VCaP (cell line): ENCODE results near the gene EIF2S3.

Experiments
- H3K27ac ChIP-seq: fragments of 450-650 bp; 2 replicates; pipeline ENCODE4 v1.5.1; 2017
- CTCF ChIP-seq: fragments of 450-650 bp; conservative IDR thresholded peaks from 2 replicates; pipeline ENCODE4 v1.5.1; 2017; ENCODE audit warnings: mild to moderate bottlenecking, moderate library complexity

Gene EIF2S3

DNA sequence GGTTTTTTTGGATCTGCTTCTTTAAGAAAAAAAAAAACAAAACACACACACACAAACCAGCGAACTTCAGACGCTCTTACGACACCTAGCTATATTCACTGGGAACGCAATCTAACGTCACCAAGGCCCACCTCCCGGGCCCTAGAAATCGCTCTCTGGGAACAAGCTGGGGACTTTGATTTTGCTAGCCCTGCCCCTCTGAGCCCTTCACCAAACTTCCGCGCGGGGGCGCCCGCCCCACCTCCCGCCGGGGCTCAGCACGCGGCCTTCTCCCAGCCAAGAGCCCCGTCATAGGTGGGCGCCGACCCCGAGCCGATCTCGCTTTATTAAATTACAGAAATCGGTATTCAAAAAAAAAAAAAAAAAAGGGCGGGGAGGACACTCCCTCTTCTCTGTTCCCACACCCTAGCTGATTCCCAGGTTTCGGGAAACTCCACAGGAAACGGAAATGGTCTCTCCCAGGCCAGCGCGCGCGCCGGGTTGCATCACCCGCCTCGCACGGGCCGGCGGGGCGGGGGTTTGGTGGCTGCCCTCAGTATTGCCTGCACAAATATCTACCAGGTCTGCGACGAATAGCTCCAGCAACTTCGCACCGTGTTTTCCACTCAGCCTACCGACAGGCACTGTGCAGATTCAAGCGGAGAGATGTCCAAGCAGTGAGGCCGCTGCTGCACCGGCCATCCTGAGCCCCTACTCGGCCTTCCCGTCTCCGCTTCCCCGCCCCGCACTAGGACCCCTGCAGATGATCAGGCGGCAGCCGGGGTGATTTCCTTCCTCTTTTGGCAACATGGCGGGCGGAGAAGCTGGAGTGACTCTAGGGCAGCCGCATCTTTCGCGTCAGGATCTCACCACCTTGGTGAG lies at the start of gene EIF2S3:
EIF2S3 (plus strand) TSS at position 775 of the 861 bp plus-strand sequence; CDS start at position 788, 13 bp downstream.
- no peak within 1 kb of the TSS; the same call in 1 of the 2 replicates for H3K27ac ChIP-seq
- peak; percentile 83 for TF ChIP-seq CTCF

GRCh38 chrX:24005028-24005427 lies 49.7 kb upstream of the EIF2S3 start:
- no peak overlapping the region for H3K27ac ChIP-seq
- no peak for TF ChIP-seq CTCF

DNA sequence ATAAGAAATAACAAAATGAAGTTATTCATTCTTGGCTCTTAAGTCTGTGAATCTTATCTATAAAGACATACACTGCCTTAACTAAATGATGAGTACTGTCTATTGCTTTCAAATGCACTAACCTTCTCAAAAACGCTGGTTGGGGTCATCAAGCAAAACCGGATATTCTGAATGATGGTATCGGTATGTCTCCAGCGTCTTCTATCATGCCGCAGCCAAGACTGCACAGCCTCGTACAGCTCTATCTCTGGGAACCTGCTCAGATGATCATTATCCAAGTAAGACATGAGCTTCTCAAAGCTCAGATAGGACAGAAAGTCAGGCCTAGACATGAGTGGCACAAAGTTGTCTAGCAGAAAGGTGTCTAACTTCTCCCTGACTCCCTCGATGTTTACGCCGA lies 48.9 kb upstream of the EIF2S3 start:
- H3K27ac ChIP-seq = no peak overlapping the region
- TF ChIP-seq CTCF = no peak

DNA sequence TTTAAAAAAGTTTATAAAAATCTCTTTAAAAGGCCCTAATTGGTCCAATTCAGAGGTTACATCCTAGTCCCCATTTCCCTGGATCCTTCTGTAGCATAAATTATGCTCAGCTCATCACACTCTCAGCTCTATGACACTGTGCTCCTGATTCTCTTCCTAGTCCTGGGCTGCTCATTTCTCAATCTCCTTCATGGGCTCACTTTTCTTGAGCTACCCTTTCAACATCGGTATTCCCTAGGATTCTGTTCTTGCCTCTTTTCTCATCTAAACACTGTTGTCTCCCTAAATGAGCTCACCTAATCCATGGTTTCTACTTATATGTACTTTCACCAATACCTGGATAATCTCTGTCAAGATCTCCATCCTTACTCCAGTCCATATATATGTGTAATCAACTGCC lies 42.5 kb upstream of the EIF2S3 start:
- no peak for TF ChIP-seq CTCF
- no peak overlapping the region for H3K27ac ChIP-seq

DNA sequence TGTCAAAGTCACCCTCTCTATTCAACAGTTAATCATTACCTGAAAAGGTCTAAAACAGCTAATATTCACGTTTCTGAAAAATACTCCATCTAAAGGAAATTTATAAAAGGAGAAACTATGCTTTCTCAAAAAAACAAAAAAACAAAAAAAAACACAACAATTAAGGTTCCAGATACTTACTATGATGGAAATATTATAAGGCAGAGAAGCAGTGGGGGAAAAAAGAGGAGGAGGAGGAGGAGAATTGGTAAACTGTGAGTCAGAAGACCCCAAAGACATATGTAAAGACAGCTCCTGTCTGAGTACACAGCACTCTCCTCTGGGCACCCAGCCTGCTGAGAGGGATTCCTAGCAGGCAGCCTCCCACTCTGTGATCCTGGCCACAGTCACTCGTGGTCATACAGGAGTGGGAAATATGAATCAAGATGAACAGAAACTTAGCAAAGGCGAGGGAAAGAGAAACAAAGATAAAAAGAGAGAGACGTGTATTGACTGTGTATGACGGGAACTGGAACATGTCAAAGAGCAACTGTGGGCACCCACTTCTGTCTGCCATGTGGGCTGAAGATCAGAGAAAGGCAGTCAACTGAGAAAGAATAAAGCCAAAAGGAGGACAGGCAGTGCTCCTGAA lies 40.3 kb upstream of the EIF2S3 start:
- TF ChIP-seq CTCF = no peak
- no peak overlapping the region for H3K27ac ChIP-seq

- no peak for TF ChIP-seq CTCF
Measured at GRCh38 chrX:24017674-24018073, 37.1 kb upstream of the EIF2S3 start.

DNA sequence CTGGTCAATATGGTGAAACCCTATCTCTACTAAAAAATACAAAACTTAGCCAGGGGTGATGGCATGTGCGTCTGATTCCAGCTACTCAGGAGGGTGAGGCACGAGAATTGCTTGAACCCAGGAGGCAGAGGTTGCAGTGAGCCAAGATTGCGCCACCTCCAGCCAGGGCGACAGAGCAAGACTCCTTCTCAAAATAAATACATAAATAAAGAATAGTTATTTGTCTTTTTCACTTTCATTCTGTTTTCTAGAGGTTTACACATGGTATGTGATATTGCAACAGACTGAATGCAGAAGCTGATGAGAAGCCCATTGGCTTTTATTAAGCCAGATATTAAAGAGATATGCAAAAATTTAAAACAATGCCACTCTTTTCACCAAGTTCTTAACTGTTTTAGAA lies 35.9 kb upstream of the EIF2S3 start:
- TF ChIP-seq CTCF = no peak
- no peak overlapping the region for H3K27ac ChIP-seq

More at GRCh38 chrX:24017674-24018073, 37.1 kb upstream of the EIF2S3 start:
- no peak overlapping the region for H3K27ac ChIP-seq
